GM12878 (cell line): Measurements from ENCODE around the gene AMN1. TPM values are rescaled to one million over a fixed set of nuclear protein-coding genes. Genes with fewer than 3 reads are reported as not detected.

Experiments used
- ATF7 ChIP-seq: fragments of 450-650 bp; IDR thresholded peaks from 2 replicates; pipeline ENCODE4 v1.6.1; 2016; ENCODE audit warnings: low read depth, mild to moderate bottlenecking
- CREB1 ChIP-seq: IDR thresholded peaks from 2 replicates; pipeline ENCODE4 v1.6.1; 2012; ENCODE audit warnings: low read depth, mild to moderate bottlenecking, inconsistent platforms
- EP300 ChIP-seq, 2 experiments: fragments of 150-350 bp in 1 of 2; IDR thresholded peaks; 2 replicates each; pipeline ENCODE4 v1.6.1; 2011 to 2012; ENCODE audit warnings: low read depth in 2 of 2, low read length in 2 of 2, borderline replicate concordance in 1 of 2, improper control_type of control experiment in 1 of 2, inconsistent platforms in 1 of 2; ENCODE audit not compliant: control insufficient read depth in 1 of 2
- FOXK2 ChIP-seq: fragments of 450-650 bp; IDR thresholded peaks from 2 replicates; pipeline ENCODE4 v1.6.1; 2017; ENCODE audit warnings: mild to moderate bottlenecking, moderate library complexity
- GABPA ChIP-seq: IDR thresholded peaks from 2 replicates; pipeline ENCODE4 v1.6.1; 2014; ENCODE audit warnings: antibody characterized with exemption, low read depth, mild to moderate bottlenecking, inconsistent platforms
- HCFC1 ChIP-seq: fragments of 150-350 bp; IDR thresholded peaks from 2 replicates; pipeline ENCODE4 v1.6.1; 2014; ENCODE audit warnings: low read length
- HSF1 ChIP-seq: fragments of 150-350 bp; IDR thresholded peaks from 2 replicates; pipeline ENCODE4 v1.6.1; 2014; ENCODE audit warnings: mild to moderate bottlenecking, low read depth, low read length
- IKZF2 ChIP-seq, 2 experiments: fragments of 450-650 bp; IDR thresholded peaks; 2 replicates each; pipeline ENCODE4 v1.6.1; 2017; ENCODE audit warnings: mild to moderate bottlenecking in 2 of 2, moderate library complexity in 2 of 2
- IRF4 ChIP-seq: IDR thresholded peaks from 2 replicates; pipeline ENCODE4 v1.6.1; 2011; ENCODE audit warnings: low read depth, low read length
- JUNB ChIP-seq: IDR thresholded peaks from 2 replicates; pipeline ENCODE4 v1.6.1; 2016; ENCODE audit warnings: antibody characterized with exemption, mild to moderate bottlenecking
- JUND ChIP-seq: IDR thresholded peaks from 2 replicates; pipeline ENCODE4 v1.6.1; 2012; ENCODE audit warnings: low read depth, mild to moderate bottlenecking, low read length, improper control_type of control experiment, moderate library complexity
- MLLT1 ChIP-seq: fragments of 450-650 bp; IDR thresholded peaks from 2 replicates; pipeline ENCODE4 v1.6.1; 2016; ENCODE audit warnings: mild to moderate bottlenecking
- NRF1 ChIP-seq: conservative IDR thresholded peaks from 2 replicates; pipeline ENCODE4 v1.6.1; 2011; ENCODE audit warnings: mild to moderate bottlenecking, low read depth, low read length, improper control_type of control experiment
- PAX8 ChIP-seq: fragments of 450-650 bp; IDR thresholded peaks from 2 replicates; pipeline ENCODE4 v1.6.1; 2017; ENCODE audit warnings: mild to moderate bottlenecking, moderate library complexity
- RCOR1 ChIP-seq: conservative IDR thresholded peaks from 2 replicates; pipeline ENCODE4 v1.6.1; 2012; ENCODE audit warnings: low read depth, low read length, improper control_type of control experiment
- SPI1 ChIP-seq: IDR thresholded peaks from 2 replicates; pipeline ENCODE4 v1.6.1; 2011; ENCODE audit warnings: low read depth, mild to moderate bottlenecking, low read length, moderate library complexity, borderline replicate concordance; ENCODE audit not compliant: insufficient read depth
- STAT1 ChIP-seq: fragments of 450-650 bp; conservative IDR thresholded peaks from 2 replicates; pipeline ENCODE4 v1.6.1; 2014; ENCODE audit warnings: antibody characterized with exemption, mild to moderate bottlenecking
- TBL1XR1 ChIP-seq: IDR thresholded peaks from 2 replicates; pipeline ENCODE4 v1.6.1; 2012; ENCODE audit warnings: low read depth, low read length, improper control_type of control experiment
- USF2 ChIP-seq: IDR thresholded peaks from 2 replicates; pipeline ENCODE4 v1.6.1; 2011; ENCODE audit warnings: low read depth, low read length, improper control_type of control experiment, borderline replicate concordance
- ZBTB11 ChIP-seq: fragments of 450-650 bp; formaldehyde crosslinking; IDR thresholded peaks from 2 replicates; pipeline ENCODE4 v1.5.0; 2022; ENCODE audit warnings: mild to moderate bottlenecking, missing genetic modification characterization
- ZNF274 ChIP-seq: IDR thresholded peaks from one replicate; pipeline ENCODE4 v1.8.0; 2011; ENCODE audit not compliant: insufficient read length, insufficient read depth
- polyA plus RNA-seq, 11 experiments: library from polyadenylated mRNA; depleted of rRNA in 4 of 11; unstranded in 6 of 11; stranded (reverse) in 5 of 11; fragments of >200 nt; fragmentation: Nextera tagmentation in 4 of 11; fragmentation: Illumina TruSeq in 1 of 11; extraction: Ambion mirVana in 4 of 11; extraction: Trizol in 1 of 11; gene quantifications; 1 replicate in 1 of 11; 2 replicates in 10 of 11; pipeline versions ENCODE4 v1.2.1 to v1.2.3, GENCODE V29; 2011 to 2016; ENCODE audit warnings: inconsistent platforms in 2 of 11, missing spikeins in 2 of 11, low read depth in 1 of 11
- total RNA-seq, 4 experiments: library from RNA; depleted of rRNA in 3 of 4; stranded (reverse); fragments of >200 nt in 3 of 4; fragmentation: Illumina TruSeq in 1 of 4; extraction: Trizol in 1 of 4; gene quantifications; 2 replicates each; pipeline versions ENCODE4 v1.2.1 to v1.2.3, GENCODE V29; 2013 to 2021
- TF ChIP-seq, protein P1 (sequence below): IDR thresholded peaks from 2 replicates; pipeline ENCODE4 v1.6.1; 2012; ENCODE audit warnings: low read length, inconsistent platforms

Gene AMN1
- total and polyA plus RNA-seq, 10 of the 15 experiments (the other 5 are each of a cell fraction or from before 2014, with no cell fraction given), result 5.4 to 19.3 (median 9.3) TPM

- TF ChIP-seq HSF1 (no peak), ZBTB11 (CRISPR knock-in tag) (no peak), USF2 (no peak), SPI1 (no peak), RCOR1 (no peak), PAX8 (no peak), EP300 (IDR thresholded peaks at IDR 0.05; ENCODE audit: borderline replicate concordance in 1 of 2, control insufficient read depth in 1 of 2, low read depth in 2 of 2, low read length in 2 of 2) (no peak), HCFC1 (no peak), STAT1 (no peak), ZNF274 (no peak), JUND (no peak), NRF1 (no peak), FOXK2 (no peak), IKZF2 (IDR thresholded peaks at IDR 0.05) (0 out of 4 replicates have a peak, but pooled peaks have one; percentile 16), CREB1 (0 out of 2 replicates have a peak, but pooled peaks have one; percentile 18), GABPA (no peak), MLLT1 (no peak), IRF4 (peak; percentile 73; the same call in 1 of the 2 replicates), ATF7 (no peak), JUNB (no peak), TBL1XR1 (peak; percentile 22; the same call in 1 of the 2 replicates)
- TF ChIP-seq, protein P1, sequence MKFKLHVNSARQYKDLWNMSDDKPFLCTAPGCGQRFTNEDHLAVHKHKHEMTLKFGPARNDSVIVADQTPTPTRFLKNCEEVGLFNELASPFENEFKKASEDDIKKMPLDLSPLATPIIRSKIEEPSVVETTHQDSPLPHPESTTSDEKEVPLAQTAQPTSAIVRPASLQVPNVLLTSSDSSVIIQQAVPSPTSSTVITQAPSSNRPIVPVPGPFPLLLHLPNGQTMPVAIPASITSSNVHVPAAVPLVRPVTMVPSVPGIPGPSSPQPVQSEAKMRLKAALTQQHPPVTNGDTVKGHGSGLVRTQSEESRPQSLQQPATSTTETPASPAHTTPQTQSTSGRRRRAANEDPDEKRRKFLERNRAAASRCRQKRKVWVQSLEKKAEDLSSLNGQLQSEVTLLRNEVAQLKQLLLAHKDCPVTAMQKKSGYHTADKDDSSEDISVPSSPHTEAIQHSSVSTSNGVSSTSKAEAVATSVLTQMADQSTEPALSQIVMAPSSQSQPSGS, result no peak
Measured at GRCh38 chr12:31682136-31682962, 46.5 kb downstream of the AMN1 start (continued).
